Skin of body (tissue), 2 donors: Measurements from ENCODE around the gene SLC19A1. TPM values are rescaled to one million over a fixed set of nuclear protein-coding genes. Genes with fewer than 3 reads are reported as not detected.
"Not testable (repeated sequence)": the region's sequence is repeated elsewhere in the genome, so short reads cannot be mapped to it uniquely, and the experiment has no call there.

Experiments
- DNase-seq: peaks from one replicate; lab custom pipeline; 2025; lab: John Stamatoyannopoulos, UW
- total RNA-seq: library from RNA; depleted of rRNA; stranded (reverse); fragments of >200 nt; gene quantifications from one replicate; pipeline ENCODE4 v1.2.3, GENCODE V29; 2014

SLC19A1 gene
- total RNA-seq, 1 donor from 2014 or later: 7.7 TPM

DNA sequence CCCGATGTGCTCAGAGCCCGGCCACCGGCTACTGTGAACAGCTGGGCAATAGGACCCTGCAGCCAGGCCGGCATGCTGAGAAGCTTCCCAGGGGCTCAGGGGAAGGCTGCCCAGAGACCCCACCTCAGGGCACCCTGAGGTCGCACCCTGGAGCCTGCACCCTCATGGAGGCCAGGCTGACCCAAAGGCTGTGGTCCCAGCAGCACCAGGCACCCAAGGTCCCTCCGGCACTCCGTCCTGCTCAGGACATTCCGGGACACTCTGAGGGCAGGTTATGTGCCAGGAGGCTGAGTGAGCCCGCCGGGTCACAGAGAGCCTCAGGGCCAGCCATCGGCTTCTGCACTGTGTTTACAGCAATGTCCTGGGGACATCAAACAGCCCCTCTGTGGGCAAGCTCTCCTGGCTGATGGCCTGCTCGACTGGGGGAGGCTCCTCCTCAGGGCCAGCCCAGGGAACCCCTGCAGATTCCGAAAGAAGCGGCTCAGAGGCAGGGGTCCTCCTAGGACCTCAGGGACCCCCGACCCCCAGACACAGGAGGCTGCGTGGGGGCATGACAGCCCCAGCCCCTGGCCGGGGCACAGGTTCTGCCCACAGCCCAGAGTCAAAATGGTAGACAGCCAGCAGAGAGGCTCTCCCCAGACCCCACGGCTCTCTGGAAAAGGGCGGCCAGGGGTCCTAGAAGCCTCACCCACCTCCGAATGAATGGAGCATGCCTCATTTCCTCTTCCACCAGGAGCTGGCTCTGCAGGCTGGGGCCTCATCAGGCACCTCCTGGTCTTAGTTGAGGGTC, 8.2 kb downstream of the SLC19A1 start:
- DNase-seq: no peak

- DNase-seq: no peak
Measured at GRCh38 chr21:45533361-45533845, 8.8 kb downstream of the SLC19A1 start.

DNA sequence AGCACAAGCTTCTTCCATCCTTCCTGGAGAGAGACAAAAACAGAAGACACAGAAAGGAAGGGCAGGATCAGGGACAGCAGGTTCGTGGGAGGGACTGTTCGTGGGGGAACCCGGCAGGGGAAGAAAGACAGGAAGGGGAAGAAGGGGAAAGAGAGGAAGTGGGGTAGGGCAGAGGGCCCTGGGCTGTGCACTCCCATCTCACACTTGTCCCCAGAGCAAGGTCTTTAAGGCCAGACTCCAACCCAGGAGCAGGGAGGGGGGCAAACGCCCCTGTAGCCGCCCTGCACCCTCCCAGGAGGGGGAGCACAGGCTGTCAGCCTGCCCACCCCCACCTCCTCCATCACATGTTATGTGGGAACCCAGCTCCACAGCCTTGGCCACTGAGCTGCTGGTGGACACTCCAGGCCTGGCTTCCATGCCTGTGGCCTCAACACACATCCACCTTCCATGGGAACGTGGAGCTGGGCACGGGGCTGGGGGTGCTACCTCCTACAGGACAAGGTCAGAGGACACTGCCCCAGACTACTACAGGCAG, 9.3 kb downstream of the SLC19A1 start:
- no peak for DNase-seq

DNA sequence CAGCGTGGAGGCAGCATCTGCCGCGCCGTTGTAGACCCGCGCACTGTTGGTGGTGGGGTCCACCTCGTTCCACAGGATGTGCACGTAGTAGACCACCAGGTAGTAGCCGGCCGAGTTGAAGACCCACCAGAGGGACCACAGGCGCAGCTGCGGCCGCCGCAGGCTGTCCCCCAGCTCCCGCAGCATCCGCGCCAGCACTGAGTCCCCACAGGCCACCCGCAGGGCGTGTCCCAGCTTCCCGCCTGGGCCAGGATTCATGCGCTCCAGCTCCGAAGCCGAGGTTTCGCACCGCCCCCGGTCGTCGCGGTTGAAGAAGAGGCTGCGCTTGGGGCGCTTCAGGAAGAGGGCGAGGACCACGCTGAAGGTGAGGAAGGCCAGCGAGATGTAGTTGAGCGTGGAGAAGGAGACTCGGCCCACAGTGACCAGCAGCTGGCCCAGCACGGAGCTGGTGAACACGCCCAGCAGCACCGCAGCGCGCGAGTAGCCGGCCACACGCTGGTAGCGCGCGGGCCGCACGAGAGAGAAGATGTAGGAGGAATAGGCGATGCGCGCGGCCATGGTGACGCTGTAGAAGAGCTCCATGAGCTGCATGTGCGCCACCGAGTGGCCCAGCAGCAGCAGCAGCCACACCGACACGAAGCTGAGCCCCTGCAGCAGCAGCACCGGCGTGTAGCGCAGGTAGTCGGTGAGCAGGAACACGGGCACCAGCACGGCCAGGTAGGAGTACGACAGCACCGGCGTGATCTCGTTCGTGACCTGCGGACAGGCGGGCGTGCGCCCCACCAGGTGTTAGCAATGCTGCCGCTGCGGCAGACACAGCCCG, 10.6 kb downstream of the SLC19A1 start:
- DNase-seq: no peak

DNA sequence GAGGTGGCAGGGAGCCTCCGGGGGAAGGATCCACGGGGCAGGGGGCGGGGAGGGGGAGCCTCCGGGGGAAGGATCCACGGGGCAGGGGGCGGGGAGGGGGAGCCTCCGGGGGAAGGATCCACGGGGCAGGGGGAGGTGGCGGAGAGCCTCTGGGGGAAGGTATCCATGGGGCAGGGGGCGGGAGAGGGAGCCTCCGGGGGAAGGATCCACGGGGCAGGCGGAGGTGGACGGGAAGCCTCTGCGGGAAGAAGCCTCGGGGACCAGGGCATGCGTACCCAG, 11.2 kb downstream of the SLC19A1 start:
- DNase-seq: not testable (repeated sequence)

- DNase-seq: no peak
Measured at GRCh38 chr21:45530423-45531113, 11.7 kb downstream of the SLC19A1 start.

GRCh38 chr21:45529785-45530422, 12.3 kb downstream of the SLC19A1 start:
- DNase-seq: no peak

GRCh38 chr21:45528981-45529784, 13.1 kb downstream of the SLC19A1 start:
- no peak for DNase-seq

GRCh38 chr21:45528028-45528705, 14.1 kb downstream of the SLC19A1 start:
- no peak for DNase-seq

- DNase-seq: not testable (repeated sequence)
Measured at GRCh38 chr21:45527151-45527999, 14.9 kb downstream of the SLC19A1 start.

GRCh38 chr21:45525910-45526306, 16.3 kb downstream of the SLC19A1 start:
- DNase-seq: no peak

DNA sequence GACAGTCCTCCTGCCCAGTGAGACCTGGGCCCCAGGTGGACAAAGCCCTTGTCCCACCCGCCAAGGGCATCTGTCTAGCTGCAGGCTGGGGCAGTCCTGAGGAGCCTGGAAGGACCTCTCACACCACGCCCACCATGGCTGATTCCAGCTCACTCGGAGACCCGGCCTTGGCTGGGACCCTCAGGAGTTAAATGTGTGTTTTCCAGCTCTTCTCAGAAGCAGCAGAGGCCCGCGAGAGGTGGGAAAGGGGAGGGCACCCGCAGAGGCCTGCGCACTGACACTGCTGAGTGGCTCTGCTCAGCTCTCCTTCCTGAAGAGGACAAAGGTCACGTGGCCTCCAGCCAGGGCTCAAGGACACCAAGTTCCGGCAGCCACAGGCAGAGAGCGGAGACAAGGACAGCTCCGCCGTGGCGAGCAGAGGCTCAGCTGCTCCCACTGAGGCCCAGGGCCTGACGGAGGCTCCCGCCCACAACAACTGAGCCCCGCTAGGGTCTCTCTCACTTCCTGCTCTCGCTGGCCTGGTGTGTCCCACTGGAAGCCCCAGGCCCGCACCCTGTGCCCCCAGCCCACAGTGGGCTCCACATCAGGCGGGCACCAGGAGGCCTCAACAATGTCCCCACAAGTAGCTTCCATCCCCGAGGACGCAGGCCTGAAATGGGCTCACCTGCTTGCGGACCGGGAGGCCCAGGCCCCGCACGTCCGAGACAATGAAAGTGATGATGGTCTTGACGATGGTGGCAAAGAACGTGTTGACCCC, 16.9 kb downstream of the SLC19A1 start:
- no peak for DNase-seq

- no peak for DNase-seq
Measured at GRCh38 chr21:45524756-45525152, 17.5 kb downstream of the SLC19A1 start.

- no peak for DNase-seq
Measured at GRCh38 chr21:45523411-45524101, 18.7 kb downstream of the SLC19A1 start.

DNA sequence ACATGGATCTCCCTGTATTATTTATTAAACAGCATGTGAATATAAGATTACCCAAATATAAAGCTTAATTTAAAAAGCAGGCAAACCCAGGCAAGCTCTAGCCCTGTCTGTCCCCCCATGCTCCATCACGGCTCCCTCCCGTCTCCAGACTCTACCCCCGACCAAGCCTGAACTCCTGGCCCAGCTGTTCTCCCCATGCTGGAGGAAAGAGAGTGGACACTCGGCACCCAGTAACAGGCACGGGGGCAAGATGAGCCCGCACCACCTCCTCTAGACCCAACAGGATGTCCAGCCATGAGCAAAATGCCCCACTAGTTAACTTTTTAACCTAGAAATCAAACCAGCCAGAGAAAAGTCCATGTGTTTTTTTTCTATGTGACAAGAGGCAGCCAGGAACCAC, 19.3 kb downstream of the SLC19A1 start:
- DNase-seq: no peak

DNA sequence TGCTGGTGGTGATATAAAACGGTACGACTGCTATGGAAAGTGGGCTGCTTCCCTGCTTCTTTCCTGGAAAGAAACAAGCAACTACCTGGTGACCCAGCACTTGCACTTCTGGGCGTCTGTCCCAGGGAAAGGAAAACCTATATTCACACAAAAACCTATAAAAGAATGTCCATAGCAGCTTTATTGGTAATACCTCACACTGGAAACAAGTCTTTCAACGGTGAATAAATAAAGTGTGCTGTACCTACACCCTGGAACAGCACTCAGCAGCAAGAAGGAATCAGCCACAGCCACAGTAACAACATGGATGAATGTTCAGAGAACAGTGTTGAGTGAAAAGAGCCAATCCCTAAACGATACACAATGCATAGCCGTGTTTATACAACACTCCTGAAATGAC, 19.9 kb downstream of the SLC19A1 start:
- no peak for DNase-seq

DNA sequence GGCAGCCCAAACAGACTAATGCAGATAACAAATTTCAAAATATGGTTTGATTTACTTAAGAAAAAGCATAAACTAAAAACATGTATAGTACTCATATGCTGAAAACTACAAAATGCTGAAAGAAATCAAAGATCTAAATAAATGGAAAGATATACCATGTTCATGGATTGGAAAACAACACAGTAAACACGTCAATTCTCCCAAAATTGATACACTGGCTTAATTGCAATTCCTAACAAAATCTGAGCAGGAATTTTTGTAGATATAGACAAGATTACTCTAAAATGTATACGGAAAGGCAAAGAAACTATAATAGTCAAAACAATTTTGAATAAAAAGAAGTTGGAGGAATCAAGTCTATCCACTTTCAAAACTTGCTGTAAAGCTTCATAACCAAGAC, 21.0 kb downstream of the SLC19A1 start:
- no peak for DNase-seq

GRCh38 chr21:45519182-45519581, 23.1 kb downstream of the SLC19A1 start:
- no peak for DNase-seq
